GM12878 (cell line): Measurements from ENCODE around the gene MICAL3. TPM values are rescaled to one million over a fixed set of nuclear protein-coding genes. Genes with fewer than 3 reads are reported as not detected.

ENCODE experiments used
- ATAC-seq: fragments of 200-7000 bp; cut with Tn5 transposase; 3 replicates; pipeline ENCODE4 v1.9.1; 2020; ENCODE audit warnings: mild to moderate bottlenecking, moderate library complexity
- BruUV-seq: library from RNA; stranded (reverse); fragments of 400-500 nt; replicated peaks from 2 replicates; lab custom pipeline; 2021; lab: Mats Ljungman, UMichigan
- CTCF ChIA-PET: fragments of 300-600 bp; sonication (Branson Sonifier 250); formaldehyde crosslinking; extraction: SDS; loops from one replicate; lab custom pipeline; 2021; ENCODE audit warnings: inconsistent platforms; lab: Yijun Ruan, JAX
- POLR2A ChIA-PET: fragments of 350-600 bp; formaldehyde crosslinking; extraction: SDS; loops from one replicate; lab custom pipeline; 2021; ENCODE audit warnings: inconsistent platforms; lab: Charles Lee
- RAD21 ChIA-PET: fragments of 300-600 bp; sonication (Branson Sonifier 250); formaldehyde crosslinking; loops from one replicate; lab custom pipeline; 2023; ENCODE audit warnings: antibody characterized with exemption; ENCODE audit not compliant: unreplicated experiment; lab: Charles Lee
- SMC1A ChIA-PET: fragments of 300-600 bp; sonication (Branson Sonifier 250); formaldehyde crosslinking; loops from one replicate; lab custom pipeline; 2023; ENCODE audit not compliant: unreplicated experiment, uncharacterized antibody; lab: Charles Lee
- DNase-seq: peaks from one replicate; pipeline ENCODE4 v3.0.0-alpha.2; 2011; ENCODE audit warnings: low read depth, low spot score
- FAIRE-seq: peaks from 3 replicates; lab custom pipeline; 2011; peaks lifted over from hg19 to GRCh38; lab: Jason Lieb, UNC
- H2AFZ ChIP-seq: 2 replicates; pipeline ENCODE4 v1.6.0; 2011; ENCODE audit warnings: low read depth, low read length, control low read depth; ENCODE audit not compliant: control insufficient read depth
- H3K27ac ChIP-seq: 2 replicates; pipeline ENCODE4 v1.5.1; 2011; ENCODE audit warnings: control low read depth; ENCODE audit not compliant: control insufficient read depth, insufficient read depth
- H3K27me3 ChIP-seq, 2 experiments: replicated peaks in 1 of 2; 2 replicates each; pipeline versions ENCODE4 v1.6.0 to v1.6.1; 2011; ENCODE audit warnings: low read length in 1 of 2; ENCODE audit not compliant: control insufficient read depth in 2 of 2, insufficient read depth in 2 of 2
- H3K36me3 ChIP-seq, 2 experiments: 2 replicates each; pipeline ENCODE4 v1.5.1; 2011; ENCODE audit warnings: low read length in 1 of 2; ENCODE audit not compliant: control insufficient read depth in 2 of 2, insufficient read depth in 2 of 2
- H3K4me1 ChIP-seq: 2 replicates; pipeline ENCODE4 v1.6.1; 2011; ENCODE audit warnings: mild to moderate bottlenecking, low read length, moderate library complexity, mixed read lengths; ENCODE audit not compliant: control insufficient read depth, insufficient read depth
- H3K4me2 ChIP-seq: 2 replicates; pipeline ENCODE4 v1.6.0; 2011; ENCODE audit warnings: control low read depth; ENCODE audit not compliant: control insufficient read depth, insufficient read depth
- H3K4me3 ChIP-seq: fragments of 200-600 bp; sonication (generic); 2 replicates; pipeline ENCODE4 v1.5.1; 2016
- H3K79me2 ChIP-seq: 2 replicates; pipeline ENCODE4 v1.6.0; 2011; ENCODE audit warnings: low read length; ENCODE audit not compliant: control insufficient read depth, insufficient read depth
- H3K9ac ChIP-seq: 2 replicates; pipeline ENCODE4 v1.8.0; 2011; ENCODE audit warnings: low read length, control low read depth, mixed read lengths; ENCODE audit not compliant: control insufficient read depth, insufficient read depth
- H3K9me3 ChIP-seq: replicated peaks from 3 replicates; pipeline ENCODE4 v1.5.1; 2011; ENCODE audit warnings: mild to moderate bottlenecking, low read length; ENCODE audit not compliant: control insufficient read depth, insufficient read depth
- H4K20me1 ChIP-seq: 2 replicates; pipeline ENCODE4 v1.6.0; 2011; ENCODE audit not compliant: control insufficient read depth, insufficient read depth
- PAX8 ChIP-seq: fragments of 450-650 bp; IDR thresholded peaks from 2 replicates; pipeline ENCODE4 v1.6.1; 2017; ENCODE audit warnings: mild to moderate bottlenecking, moderate library complexity
- RCOR1 ChIP-seq: conservative IDR thresholded peaks from 2 replicates; pipeline ENCODE4 v1.6.1; 2012; ENCODE audit warnings: low read depth, low read length, improper control_type of control experiment
- TARDBP ChIP-seq: IDR thresholded peaks from 2 replicates; pipeline ENCODE4 v1.6.1; 2016; ENCODE audit warnings: borderline replicate concordance
- USF2 ChIP-seq: IDR thresholded peaks from 2 replicates; pipeline ENCODE4 v1.6.1; 2011; ENCODE audit warnings: low read depth, low read length, improper control_type of control experiment, borderline replicate concordance
- WRNIP1 ChIP-seq: IDR thresholded peaks from 2 replicates; pipeline ENCODE4 v1.6.1; 2011; ENCODE audit warnings: low read depth, low read length, improper control_type of control experiment, borderline replicate concordance
- YY1 ChIP-seq: IDR thresholded peaks from 2 replicates; pipeline ENCODE4 v1.6.1; 2011; ENCODE audit warnings: low read depth, mild to moderate bottlenecking, low read length
- WGBS: methylation state at CpG from one replicate; pipeline ENCODE4 v1.1.6; 2016; ENCODE audit warnings: low lambda C conversion rate; ENCODE audit not compliant: insufficient replicate concordance, insufficient coverage; ENCODE audit errors: missing lambda C conversion rate; 5-methylcytosine and 5-hydroxymethylcytosine counted together
- in situ Hi-C: fragments of 300-500 bp; cut with MboI; formaldehyde crosslinking; loops from 9 replicates; pipeline ENCODE4 v1.14.3; 2018; ENCODE audit warnings: mixed read lengths
- intact Hi-C: fragments of 100-400 bp; cut with micrococcal nuclease; formaldehyde crosslinking; loops from one replicate; pipeline ENCODE4 v1.14.2; 2022; ENCODE audit not compliant: unreplicated experiment
- polyA plus RNA-seq, 11 experiments: library from polyadenylated mRNA; depleted of rRNA in 4 of 11; unstranded in 6 of 11; stranded (reverse) in 5 of 11; fragments of >200 nt; fragmentation: Nextera tagmentation in 4 of 11; fragmentation: Illumina TruSeq in 1 of 11; extraction: Ambion mirVana in 4 of 11; extraction: Trizol in 1 of 11; gene quantifications; 1 replicate in 1 of 11; 2 replicates in 10 of 11; pipeline versions ENCODE4 v1.2.1 to v1.2.3, GENCODE V29; 2011 to 2016; ENCODE audit warnings: inconsistent platforms in 2 of 11, missing spikeins in 2 of 11, low read depth in 1 of 11
- total RNA-seq, 4 experiments: library from RNA; depleted of rRNA in 3 of 4; stranded (reverse); fragments of >200 nt in 3 of 4; fragmentation: Illumina TruSeq in 1 of 4; extraction: Trizol in 1 of 4; gene quantifications; 2 replicates each; pipeline versions ENCODE4 v1.2.1 to v1.2.3, GENCODE V29; 2013 to 2021

The MICAL3 gene
- total and polyA plus RNA-seq, 10 of the 15 experiments (the other 5 are each of a cell fraction or from before 2014, with no cell fraction given), result 2.6 to 92.2 (median 24.0) TPM

GRCh38 chr22:17974087-17974486 is 50.3 kb downstream of the MICAL3 start:
- RAD21 ChIA-PET, result interaction anchor here (1.1 to 3.8 kb wide), 6 partner anchors 10 to 102 kb away, joined by 3 to 24 read pairs (median 8); no protein-coding TSS in a partner anchor
- DNase-seq (no peak), ATAC-seq (no peak), FAIRE-seq (no peak)
- Histone ChIP-seq H3K4me1 (peaks cover 28% of the 10 kb centered on the region), H3K4me3 (no peak overlapping the region), H3K27me3 (no peaks in the 10 kb centered on the region; a peak in 1 of 4 replicates), H3K79me2 (peaks cover 21% of the 10 kb centered on the region), H3K36me3 (peaks cover 0 to 20% of the 10 kb centered on the region in 2 experiments; a peak in 3 of 4 replicates), H4K20me1 (no peaks in the 10 kb centered on the region), H3K27ac (no peak overlapping the region), H3K4me2 (no peak overlapping the region), H2AFZ (no peak overlapping the region), H3K9me3 (no peaks in the 10 kb centered on the region; the same call in 1 of the 3 replicates), H3K9ac (no peak overlapping the region)
- 20% methylated on average over 3 of the region's 3 CpGs for WGBS
- TF ChIP-seq YY1 (no peak), PAX8 (no peak), TARDBP (no peak), RCOR1 (no peak), WRNIP1 (no peak), USF2 (no peak)
- intact Hi-C loops, result loop anchor here (2.0 to 10.0 kb wide), 2 partner anchors 27 to 131 kb away; no protein-coding TSS in a partner anchor
- CTCF ChIA-PET, result interaction anchor here (0.8 to 2.4 kb wide), 6 partner anchors 9 to 102 kb away, joined by 3 to 7 read pairs (median 4); no protein-coding TSS in a partner anchor
- in situ Hi-C loops, result no loop called here
- SMC1A ChIA-PET, result interaction anchor here (0.9 to 4.2 kb wide), 9 partner anchors 8 to 103 kb away, joined by 3 to 34 read pairs (median 6); partner anchors contain the start of gene PEX26
- POLR2A ChIA-PET, result interaction anchor here (3.0 kb wide), 1 partner anchor 10 kb away, joined by 9 read pairs; no protein-coding TSS in a partner anchor
- no TSS peak for BruUV-seq
